Spleen (tissue), 11 donors: ENCODE measurements around the gene SRCAP. TPM values are rescaled to one million over a fixed set of nuclear protein-coding genes. Genes with fewer than 3 reads are reported as not detected.
A peak's percentile ranks its signal among the peaks of the same experiment; 100 is the strongest.

Experiments
- DNase-seq: peaks from one replicate; pipeline ENCODE4 v3.0.0-alpha.2; 2020
- H3K27ac ChIP-seq, 8 donors: fragments of 200-600 bp; sonication (generic) in 7 of 8; 1 replicate in 4 of 8; 2 replicates in 4 of 8; pipeline versions ENCODE4 v1.5.0 to v1.8.0; 2016 to 2021; ENCODE audit warnings: inconsistent platforms in 4 of 8, mild to moderate bottlenecking in 4 of 8, moderate library complexity in 1 of 8
- H3K27me3 ChIP-seq, 7 donors: fragments of 200-600 bp; sonication (generic) in 6 of 7; replicated peaks in 1 of 7; 1 replicate in 4 of 7; 2 replicates in 3 of 7; pipeline versions ENCODE4 v1.5.0 to v1.8.0; 2016 to 2021; ENCODE audit warnings: inconsistent platforms in 3 of 7, mild to moderate bottlenecking in 1 of 7
- H3K36me3 ChIP-seq, 6 donors: fragments of 200-600 bp; sonication (generic) in 5 of 6; 1 replicate in 4 of 6; 2 replicates in 2 of 6; pipeline versions ENCODE4 v1.5.0 to v1.8.0; 2016 to 2021; ENCODE audit warnings: inconsistent platforms in 2 of 6
- H3K4me1 ChIP-seq, 6 donors: fragments of 200-600 bp; sonication (generic) in 5 of 6; 1 replicate in 3 of 6; 2 replicates in 3 of 6; pipeline versions ENCODE4 v1.5.0 to v1.8.0; 2016 to 2021; ENCODE audit warnings: inconsistent platforms in 3 of 6
- H3K4me3 ChIP-seq, 8 donors: fragments of 200-600 bp; sonication (generic) in 7 of 8; 1 replicate in 4 of 8; 2 replicates in 4 of 8; pipeline versions ENCODE4 v1.5.0 to v1.8.0; 2016 to 2021; ENCODE audit warnings: inconsistent platforms in 4 of 8, mild to moderate bottlenecking in 4 of 8, moderate library complexity in 2 of 8
- H3K9me3 ChIP-seq, 8 donors: fragments of 200-600 bp; sonication (generic) in 7 of 8; 1 replicate in 4 of 8; 2 replicates in 4 of 8; pipeline versions ENCODE4 v1.5.0 to v1.8.0; 2016 to 2021; ENCODE audit warnings: inconsistent platforms in 4 of 8
- POLR2A ChIP-seq, 3 donors: fragments of 450-650 bp; IDR thresholded peaks; one replicate each; pipeline ENCODE4 v1.5.1; 2017; ENCODE audit warnings: antibody characterized with exemption in 3 of 3, mild to moderate bottlenecking in 1 of 3
- POLR2AphosphoS5 ChIP-seq, 3 donors: sonication (generic); formaldehyde crosslinking; IDR thresholded peaks; one replicate each; pipeline ENCODE4 v1.5.1; 2017; ENCODE audit warnings: antibody characterized with exemption in 3 of 3
- WGBS, 5 donors: extraction: QIAGEN DNeasy Blood & Tissue Kit in 3 of 5; methylation state at CpG; one replicate each; pipeline versions ENCODE4 v1.1.5 to v1.1.7; 2013 to 2018; 5-methylcytosine and 5-hydroxymethylcytosine counted together
- intact Hi-C: fragments of 100-400 bp; cut with DNase I; formaldehyde crosslinking; loops from one replicate; pipeline ENCODE4 v1.15.0; 2023; ENCODE audit warnings: low total_unique reads
- polyA plus RNA-seq, 3 donors: library from polyadenylated mRNA; stranded (reverse); fragments of 200-250 nt; gene quantifications; one replicate each; pipeline ENCODE4 v1.2.1, GENCODE V29; 2013
- total RNA-seq, 7 donors: library from RNA; depleted of rRNA in 3 of 7; stranded (reverse); fragments of >200 nt in 3 of 7; fragmentation: NEBNext Ultra II Directional in 4 of 7; extraction: Animal tissue kit (Norgen Biotek cat#: 25700) in 4 of 7; gene quantifications; one replicate each; pipeline versions ENCODE4 v1.1.0 to v1.2.1, GENCODE V29; 2016 to 2021
- TF ChIP-seq, protein P1 (sequence below), 11 experiments: fragments of 200-600 bp in 7 of 11; fragments of 450-650 bp in 4 of 11; sonication (generic) in 4 of 11; IDR thresholded peaks in 8 of 11; conservative IDR thresholded peaks in 3 of 11; 1 replicate in 7 of 11; 2 replicates in 4 of 11; pipeline versions ENCODE4 v1.4.0 to v1.8.0; 2016 to 2021; ENCODE audit warnings: antibody characterized with exemption in 11 of 11, inconsistent platforms in 4 of 11, mild to moderate bottlenecking in 1 of 11
- donor health status: healthy with polysubstance abuse.
- donor health status: DM: no; HTN: no; CAD: no; lungs with moderate emphysema.
- donor health status: DM: no; HTN: no; CAD: no.
- donor health status: Bipolar disorder and iron deficiency.
- donor health status: healthy.
- donor health status: DM: no; HTN: no; CAD: no.
- donor health status: DM: yes; HTN: yes; CAD: no.

SRCAP gene
- total and polyA plus RNA-seq, 10 donors: 1.2 to 85.7 (median 68.3) TPM

DNA sequence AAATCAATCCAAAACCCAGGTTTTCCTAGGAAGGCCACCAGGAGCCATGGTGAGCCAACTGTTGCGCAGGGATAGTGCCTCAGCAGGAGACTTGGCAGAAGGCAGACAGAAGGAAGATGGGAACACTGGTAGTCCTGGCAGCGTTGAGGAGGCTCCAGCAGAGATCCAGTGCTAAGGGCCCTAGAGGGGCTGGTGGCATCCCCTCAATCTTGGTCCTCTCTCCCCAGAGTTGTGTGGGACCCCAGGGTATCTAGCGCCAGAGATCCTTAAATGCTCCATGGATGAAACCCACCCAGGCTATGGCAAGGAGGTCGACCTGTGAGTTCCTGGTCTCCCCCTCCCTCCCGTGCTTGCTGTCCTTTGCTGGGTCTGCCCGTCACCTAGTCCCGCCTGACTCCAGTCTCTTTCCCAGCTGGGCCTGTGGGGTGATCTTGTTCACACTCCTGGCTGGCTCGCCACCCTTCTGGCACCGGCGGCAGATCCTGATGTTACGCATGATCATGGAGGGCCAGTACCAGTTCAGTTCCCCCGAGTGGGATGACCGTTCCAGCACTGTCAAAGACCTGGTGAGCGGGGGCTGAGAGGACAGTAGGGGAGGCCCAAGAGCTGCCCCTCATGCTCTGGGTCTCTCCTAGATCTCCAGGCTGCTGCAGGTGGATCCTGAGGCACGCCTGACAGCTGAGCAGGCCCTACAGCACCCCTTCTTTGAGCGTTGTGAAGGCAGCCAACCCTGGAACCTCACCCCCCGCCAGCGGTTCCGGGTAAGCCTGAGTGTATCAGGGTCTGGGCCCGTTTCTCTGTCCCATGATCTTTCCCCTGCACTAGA is 57.2 kb downstream of the SRCAP start:
- intact Hi-C loops: no loop called here
- no peak for DNase-seq
- peaks cover 0 to 78% (median 54%) of the 10 kb centered on the region in 6 donors for H3K36me3 ChIP-seq

DNA sequence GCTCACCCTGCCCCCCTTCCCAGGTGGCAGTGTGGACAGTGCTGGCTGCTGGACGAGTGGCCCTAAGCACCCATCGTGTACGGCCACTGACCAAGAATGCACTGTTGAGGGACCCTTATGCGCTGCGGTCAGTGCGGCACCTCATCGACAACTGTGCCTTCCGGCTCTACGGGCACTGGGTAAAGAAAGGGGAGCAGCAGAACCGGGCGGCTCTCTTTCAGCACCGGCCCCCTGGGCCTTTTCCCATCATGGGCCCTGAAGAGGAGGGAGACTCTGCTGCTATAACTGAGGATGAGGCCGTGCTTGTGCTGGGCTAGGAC is 57.8 kb downstream of the SRCAP start:
- Histone ChIP-seq H3K36me3 (peaks cover 0 to 73% (median 49%) of the 10 kb centered on the region in 6 donors), H3K27me3 (no peaks in the 10 kb centered on the region), H3K4me3 (no peak overlapping the region), H3K4me1 (peaks cover 10 to 37% (median 27%) of the 10 kb centered on the region in 6 donors), H3K9me3 (no peaks in the 10 kb centered on the region), H3K27ac (no peak overlapping the region)
- 94 to 98% (median 97%) methylated on average over 6 to 13 of the region's 13 CpGs for WGBS, 5 donors
- DNase-seq: no peak
- TF ChIP-seq, protein P1, sequence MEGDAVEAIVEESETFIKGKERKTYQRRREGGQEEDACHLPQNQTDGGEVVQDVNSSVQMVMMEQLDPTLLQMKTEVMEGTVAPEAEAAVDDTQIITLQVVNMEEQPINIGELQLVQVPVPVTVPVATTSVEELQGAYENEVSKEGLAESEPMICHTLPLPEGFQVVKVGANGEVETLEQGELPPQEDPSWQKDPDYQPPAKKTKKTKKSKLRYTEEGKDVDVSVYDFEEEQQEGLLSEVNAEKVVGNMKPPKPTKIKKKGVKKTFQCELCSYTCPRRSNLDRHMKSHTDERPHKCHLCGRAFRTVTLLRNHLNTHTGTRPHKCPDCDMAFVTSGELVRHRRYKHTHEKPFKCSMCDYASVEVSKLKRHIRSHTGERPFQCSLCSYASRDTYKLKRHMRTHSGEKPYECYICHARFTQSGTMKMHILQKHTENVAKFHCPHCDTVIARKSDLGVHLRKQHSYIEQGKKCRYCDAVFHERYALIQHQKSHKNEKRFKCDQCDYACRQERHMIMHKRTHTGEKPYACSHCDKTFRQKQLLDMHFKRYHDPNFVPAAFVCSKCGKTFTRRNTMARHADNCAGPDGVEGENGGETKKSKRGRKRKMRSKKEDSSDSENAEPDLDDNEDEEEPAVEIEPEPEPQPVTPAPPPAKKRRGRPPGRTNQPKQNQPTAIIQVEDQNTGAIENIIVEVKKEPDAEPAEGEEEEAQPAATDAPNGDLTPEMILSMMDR (IDR thresholded peaks at IDR 0.05 in 8 of 11, conservative IDR thresholded peaks at IDR 0.05 in 3 of 11): no peak
- no peak for TF ChIP-seq POLR2A (IDR thresholded peaks at IDR 0.05)
- no peak for TF ChIP-seq POLR2AphosphoS5 (IDR thresholded peaks at IDR 0.05)
- intact Hi-C loops: no loop called here

More for the DNA sequence above, 57.2 kb downstream of the SRCAP start:
- TF ChIP-seq, protein P1 (IDR thresholded peaks at IDR 0.05 in 8 of 11, conservative IDR thresholded peaks at IDR 0.05 in 3 of 11): no peak
- TF ChIP-seq POLR2AphosphoS5 (IDR thresholded peaks at IDR 0.05) (no peak), POLR2A (IDR thresholded peaks at IDR 0.05) (no peak)
- Histone ChIP-seq H3K27me3 (no peaks in the 10 kb centered on the region), H3K4me1 (peaks cover 9 to 31% (median 23%) of the 10 kb centered on the region in 6 donors), H3K27ac (no peak overlapping the region), H3K9me3 (no peaks in the 10 kb centered on the region), H3K4me3 (no peak overlapping the region)
- WGBS, 5 donors: 93 to 98% (median 95%) methylated on average over 19 to 20 of the region's 20 CpGs

- peak in 1 of 3 donors; percentile 22 for TF ChIP-seq POLR2AphosphoS5 (IDR thresholded peaks at IDR 0.05)
- TF ChIP-seq POLR2A (IDR thresholded peaks at IDR 0.05): no peak
- TF ChIP-seq, protein P1 (IDR thresholded peaks at IDR 0.05 in 8 of 11, conservative IDR thresholded peaks at IDR 0.05 in 3 of 11): no peak
- peak; percentile 46 for DNase-seq
- Histone ChIP-seq H3K36me3 (peaks cover 0 to 67% (median 44%) of the 10 kb centered on the region in 6 donors), H3K9me3 (no peaks in the 10 kb centered on the region), H3K4me3 (no peak overlapping the region), H3K27ac (no peak overlapping the region), H3K27me3 (no peaks in the 10 kb centered on the region), H3K4me1 (peaks cover 10 to 39% (median 27%) of the 10 kb centered on the region in 6 donors)
- intact Hi-C loops: no loop called here
- WGBS, 5 donors: 81 to 86% (median 84%) methylated on average over 5 to 7 of the region's 7 CpGs
These were observed 58.3 kb downstream of the SRCAP start for GRCh38 chr16:30757316-30757715.

- no peaks in the 10 kb centered on the region for H3K27me3 ChIP-seq
- TF ChIP-seq, protein P1 (IDR thresholded peaks at IDR 0.05 in 8 of 11, conservative IDR thresholded peaks at IDR 0.05 in 3 of 11): no peak
- TF ChIP-seq POLR2AphosphoS5 (IDR thresholded peaks at IDR 0.05) (peak in 1 of 3 donors; percentile 17), POLR2A (IDR thresholded peaks at IDR 0.05) (no peak)
- intact Hi-C loops: no loop called here
- H3K9me3 ChIP-seq: no peaks in the 10 kb centered on the region
- H3K36me3 ChIP-seq: peaks cover 0 to 61% (median 36%) of the 10 kb centered on the region in 6 donors
- peak; percentile 81 for DNase-seq
- H3K27ac ChIP-seq: peak overlapping the region in 7 of 8 donors; percentile 55 to 88 (median 79)
- peaks cover 25 to 56% (median 44%) of the 10 kb centered on the region in 6 donors for H3K4me1 ChIP-seq
- 41 to 59% (median 51%) methylated on average over 10 of the region's 10 CpGs for WGBS, 5 donors
- H3K4me3 ChIP-seq: peak overlapping the region in 1 of 8 donors; percentile 47
These were observed 60.1 kb downstream of the SRCAP start for GRCh38 chr16:30758988-30759491.
